DMS114 treated with DMSO at 0.1 percent for 48 hours (cell line): ENCODE data around the gene CABS1.

ENCODE experiments used
- DNase-seq: peaks from one replicate; lab custom pipeline; 2025; ENCODE audit not compliant: unreplicated experiment; lab: John Stamatoyannopoulos, UW

The CABS1 gene

DNA sequence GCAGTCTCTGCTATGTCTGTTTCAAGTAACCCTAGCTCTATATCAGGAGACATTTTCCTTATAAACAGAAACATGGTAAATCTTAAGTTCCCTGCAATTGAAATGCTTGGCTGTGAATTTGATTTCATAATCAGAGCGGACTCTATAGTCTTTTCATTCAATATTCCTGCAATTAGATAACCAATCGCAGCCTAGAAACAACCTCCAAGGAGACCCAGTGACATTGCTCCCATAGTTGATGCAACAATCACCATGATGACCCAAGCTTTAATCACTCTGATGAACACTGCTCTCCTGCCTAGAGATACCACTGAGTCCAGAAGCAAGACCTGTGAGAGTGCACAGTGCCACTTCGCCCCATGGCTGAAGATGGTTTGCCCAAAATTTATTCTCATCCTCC is at the start of gene CABS1:
Gene CABS1, plus strand, starts transcription at position 301 of the 400 bp plus-strand sequence. Its CDS starts 59 bp downstream, at position 360.
- DNase-seq: no peak

DNA sequence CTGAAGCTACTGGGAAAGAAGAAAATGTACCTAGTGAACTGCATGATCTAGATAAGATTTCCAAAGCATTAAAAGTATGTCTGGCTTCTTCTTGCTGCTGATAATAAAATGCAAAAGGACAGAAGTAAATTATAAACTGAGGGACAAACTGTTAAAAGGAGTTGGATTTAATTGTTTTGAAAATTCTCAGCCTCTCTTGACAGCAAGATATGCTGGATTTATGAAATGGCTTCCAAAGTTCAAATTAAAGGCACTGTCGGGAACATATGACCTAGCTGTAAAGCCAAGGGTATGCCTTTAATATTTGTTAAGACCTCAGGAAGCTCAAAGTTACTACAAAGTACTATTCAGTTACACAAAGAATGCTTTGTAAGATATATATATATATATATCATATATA is 46.1 kb upstream of the CABS1 start:
- no peak for DNase-seq

DNA sequence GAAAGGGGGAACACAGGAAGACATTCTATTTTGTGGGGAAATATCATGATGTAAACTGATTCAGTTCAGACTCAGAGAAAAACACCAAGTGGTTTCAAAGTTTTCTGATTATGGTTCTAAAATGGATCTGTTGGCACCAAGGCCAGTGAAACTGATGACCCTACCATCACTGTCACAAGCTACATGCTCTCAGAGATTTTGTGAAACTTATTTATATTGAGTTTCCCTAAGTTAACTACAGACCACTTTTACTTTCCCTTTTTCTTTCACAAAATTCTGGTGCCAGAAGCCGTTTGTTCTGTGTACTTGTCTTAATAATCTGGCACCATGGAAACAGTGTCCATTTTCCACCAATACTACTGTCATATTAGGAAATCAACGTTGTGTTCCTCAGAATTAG is 43.4 kb upstream of the CABS1 start:
- DNase-seq: no peak

DNA sequence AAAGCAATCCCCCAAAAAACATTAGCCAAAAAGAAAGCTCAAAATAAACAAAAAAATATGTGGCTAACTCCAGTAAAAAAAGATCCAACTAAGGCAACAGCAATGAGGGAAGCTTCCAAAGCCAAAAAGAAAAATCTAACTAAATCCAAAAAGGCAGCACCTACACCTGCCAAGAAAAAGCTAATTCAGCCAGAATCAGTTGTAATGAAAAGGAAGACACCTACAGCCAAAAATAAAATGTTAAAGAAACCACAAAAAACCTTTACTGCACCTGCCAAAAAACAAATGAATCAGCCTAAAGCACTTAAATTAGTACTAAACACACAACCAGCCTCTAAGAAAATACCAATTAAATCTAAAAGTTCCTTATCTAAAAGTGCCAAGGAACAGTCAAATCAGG is 37.2 kb upstream of the CABS1 start:
- DNase-seq: no peak

DNA sequence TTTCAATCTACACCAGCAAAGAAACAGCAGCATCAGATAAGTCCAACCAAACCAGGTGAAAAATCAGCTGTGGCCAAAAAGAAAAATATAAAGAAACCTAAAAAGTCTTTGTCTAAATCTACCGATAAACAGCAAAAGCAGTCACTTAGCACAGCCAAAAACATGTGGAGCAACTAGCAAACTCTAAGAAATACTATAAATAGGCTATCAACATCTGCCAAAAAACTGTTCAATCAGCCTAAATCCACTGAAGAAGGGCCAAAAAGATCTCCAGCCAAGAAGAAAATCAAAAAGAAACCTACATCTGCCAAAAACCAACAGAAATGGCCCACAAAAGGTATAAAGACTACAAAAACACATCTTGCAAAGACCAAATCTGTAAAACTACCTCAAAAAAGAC is 36.7 kb upstream of the CABS1 start:
- DNase-seq: no peak

DNA sequence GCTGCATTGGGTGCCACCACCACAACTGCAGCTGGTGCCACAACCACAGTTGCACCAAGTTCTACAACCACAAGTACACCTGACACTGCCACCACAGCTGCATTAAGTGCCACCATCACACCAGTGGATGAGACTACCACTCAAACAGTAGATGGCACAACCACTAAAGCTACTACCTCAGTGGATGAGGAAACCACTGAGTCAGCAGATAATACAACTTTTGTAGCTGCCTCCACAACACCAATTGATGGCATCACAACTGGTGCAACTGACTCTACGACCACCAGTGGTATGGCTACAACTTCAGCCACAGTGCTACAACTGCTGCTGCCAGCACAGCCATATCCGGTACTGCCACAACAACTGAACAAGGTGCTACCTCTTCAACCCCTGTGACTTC is 35.1 kb upstream of the CABS1 start:
- DNase-seq: no peak

DNA sequence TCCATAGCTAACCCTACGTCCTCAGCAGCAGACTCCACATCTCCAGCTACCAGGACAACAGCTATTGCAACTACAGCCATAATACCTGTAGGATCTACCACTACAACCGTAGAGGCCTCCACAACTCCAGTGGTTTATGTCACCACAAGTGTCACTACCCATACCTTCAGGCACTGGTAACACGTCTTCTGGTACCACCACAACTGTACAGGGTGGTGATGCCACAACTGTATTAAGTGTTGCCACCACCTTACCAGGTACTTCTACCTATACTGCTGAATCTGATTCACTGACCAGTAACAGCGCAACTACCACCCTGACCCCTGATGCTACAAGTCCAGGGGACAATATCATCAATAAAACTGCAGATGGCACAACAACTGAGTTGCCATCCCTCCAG is 34.6 kb upstream of the CABS1 start:
- no peak for DNase-seq

DNA sequence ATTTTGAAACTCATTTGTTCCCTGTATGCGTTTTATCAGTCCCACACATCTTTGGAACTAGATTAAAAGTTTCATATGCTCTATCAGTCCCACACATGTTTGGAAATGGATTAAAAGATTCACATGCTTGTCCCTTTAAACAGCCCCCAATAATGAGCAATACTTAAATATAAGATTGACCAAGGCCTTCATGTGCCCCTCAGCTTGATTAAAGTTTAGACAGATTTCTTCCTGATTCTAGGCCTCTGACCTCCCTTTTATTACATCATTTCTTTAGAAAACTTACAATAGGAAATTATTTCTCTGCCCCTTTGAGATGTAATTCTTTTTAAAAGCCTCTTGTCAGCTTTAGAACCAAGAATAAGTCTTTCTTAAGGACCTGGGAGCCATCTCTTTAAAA is 31.7 kb upstream of the CABS1 start:
- DNase-seq: no peak

DNA sequence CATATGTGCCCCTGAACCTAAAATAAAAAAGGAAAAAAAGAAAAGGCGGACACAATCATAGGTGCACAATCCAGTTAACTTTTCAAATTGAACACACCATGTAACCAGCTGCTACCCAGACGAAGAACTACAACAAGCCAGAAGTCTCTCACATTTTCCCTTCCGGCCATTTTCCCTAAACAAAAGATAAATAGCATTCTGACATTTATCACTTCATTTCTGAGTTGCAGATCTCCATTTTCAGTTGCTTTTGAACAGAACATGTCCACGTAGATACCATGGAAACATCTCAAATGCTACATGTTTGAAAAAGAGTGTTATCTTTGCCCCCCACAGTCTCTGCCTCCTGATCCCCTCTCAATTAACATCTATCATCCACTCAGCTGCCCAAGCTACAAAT is 29.2 kb upstream of the CABS1 start:
- no peak for DNase-seq

DNA sequence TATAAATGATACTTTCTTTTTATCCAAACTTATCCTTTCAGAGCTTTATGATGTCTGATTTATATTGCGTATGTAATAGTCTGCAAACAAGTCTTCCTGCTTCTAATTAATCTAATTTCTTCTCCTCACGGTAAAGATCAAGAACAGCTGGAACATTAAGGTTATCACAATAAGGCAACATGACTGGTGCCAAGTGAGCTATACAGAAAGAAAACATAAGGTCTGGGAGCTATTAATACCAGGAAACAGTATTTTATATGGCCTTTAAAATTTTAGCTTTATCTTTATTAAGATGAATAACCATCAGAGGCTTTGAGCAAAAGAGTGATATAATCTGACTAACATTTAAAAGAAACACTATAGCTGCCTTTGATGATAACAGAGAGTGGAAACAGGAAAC is 28.7 kb upstream of the CABS1 start:
- DNase-seq: no peak

DNA sequence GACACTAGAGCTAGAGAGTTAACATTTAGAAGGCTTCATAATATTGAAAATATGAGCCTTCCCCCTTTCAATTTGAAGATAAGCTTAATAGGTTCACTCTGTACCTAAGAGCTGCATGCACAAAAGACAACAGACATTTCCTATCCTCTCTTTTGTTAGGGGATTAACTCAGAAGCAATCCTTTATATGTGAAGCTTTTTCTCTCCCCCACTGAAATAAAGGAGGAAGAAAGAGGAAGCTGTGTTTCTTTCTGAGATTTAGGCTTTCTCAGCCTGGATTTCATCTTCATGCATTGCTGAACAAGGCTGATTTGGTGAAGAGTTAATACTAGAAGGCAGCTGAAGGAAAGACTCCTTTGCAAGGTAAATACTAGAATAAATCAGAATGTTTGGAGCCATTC is 21.0 kb upstream of the CABS1 start:
- DNase-seq: no peak

DNA sequence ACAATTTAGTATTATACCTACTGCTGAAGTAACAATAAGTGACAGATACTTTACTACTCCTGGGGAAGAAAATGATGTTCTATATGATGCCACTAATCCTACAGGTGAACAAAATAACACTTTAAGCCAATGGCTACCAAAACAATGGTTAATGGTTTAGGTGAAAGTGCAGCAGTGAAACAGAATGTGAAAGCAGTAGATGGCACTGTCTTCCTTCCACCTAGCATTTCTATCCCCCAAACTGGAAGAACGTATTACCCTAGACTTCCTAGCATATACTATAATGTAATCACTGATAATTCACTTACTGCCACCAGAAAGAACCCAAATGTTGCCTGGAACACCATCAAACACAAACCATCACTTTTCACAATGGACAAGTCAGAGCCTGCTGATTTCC is 18.9 kb upstream of the CABS1 start:
- DNase-seq: no peak

DNA sequence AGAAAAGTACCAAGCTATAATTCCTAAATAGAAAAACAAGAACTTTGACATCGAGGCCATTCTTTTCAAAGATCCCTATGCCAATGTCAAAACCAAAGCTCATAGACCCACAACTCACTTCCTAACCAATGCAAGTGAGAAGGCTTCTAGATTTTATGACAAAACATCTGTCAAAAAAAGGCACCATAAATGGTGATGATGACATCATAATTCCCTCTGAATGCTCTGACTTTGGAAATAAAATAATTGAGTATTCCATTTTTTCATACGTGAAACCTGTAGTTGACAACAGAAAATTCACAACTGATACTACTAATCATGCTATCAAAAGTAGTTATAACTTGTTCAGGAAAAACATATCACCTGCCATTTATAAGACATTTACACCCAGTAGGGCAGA is 8.7 kb upstream of the CABS1 start:
- no peak for DNase-seq

DNA sequence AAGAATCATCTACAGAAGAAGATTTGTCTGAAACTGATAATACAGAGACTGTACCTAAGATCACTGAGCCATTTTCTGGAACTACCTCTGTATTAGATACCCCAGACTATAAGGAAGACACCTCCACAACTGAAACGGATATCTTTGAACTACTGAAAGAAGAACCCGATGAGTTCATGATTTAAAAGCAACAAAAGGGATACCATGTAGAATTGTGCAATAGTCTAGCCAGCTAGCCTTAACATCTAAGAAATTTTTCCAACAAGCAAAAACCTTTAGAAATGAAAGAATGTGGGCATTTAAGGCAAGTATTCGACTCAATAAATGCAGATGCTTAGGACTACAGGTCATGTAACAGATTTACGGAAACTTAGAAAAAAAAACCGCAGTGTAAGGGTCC is 1.3 kb downstream of the CABS1 start:
- no peak for DNase-seq

DNA sequence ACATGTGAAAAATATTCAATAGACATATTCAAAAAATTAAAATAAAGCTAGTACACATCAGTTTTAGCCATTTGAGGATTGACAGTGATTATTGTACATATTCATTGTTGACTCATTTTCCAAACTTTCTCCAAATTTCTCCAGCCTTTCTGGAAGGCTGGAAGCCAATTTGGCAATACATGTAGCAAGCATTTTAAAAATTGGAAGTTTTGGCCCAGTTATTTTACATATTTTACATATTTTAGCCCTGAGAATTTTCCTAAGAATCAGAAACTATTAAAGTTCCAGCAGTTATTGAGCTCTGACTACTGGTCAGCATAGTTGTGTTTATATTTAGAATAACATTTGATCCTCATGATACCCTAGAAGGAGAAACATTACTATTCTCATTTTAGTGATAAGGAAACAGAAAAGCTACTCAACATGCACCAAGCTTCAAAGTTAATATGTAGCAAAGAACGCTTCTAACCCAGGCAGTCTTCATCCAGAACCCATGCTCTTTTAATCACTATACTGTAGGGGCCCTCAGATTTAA is 3.2 kb downstream of the CABS1 start:
- no peak for DNase-seq

DNA sequence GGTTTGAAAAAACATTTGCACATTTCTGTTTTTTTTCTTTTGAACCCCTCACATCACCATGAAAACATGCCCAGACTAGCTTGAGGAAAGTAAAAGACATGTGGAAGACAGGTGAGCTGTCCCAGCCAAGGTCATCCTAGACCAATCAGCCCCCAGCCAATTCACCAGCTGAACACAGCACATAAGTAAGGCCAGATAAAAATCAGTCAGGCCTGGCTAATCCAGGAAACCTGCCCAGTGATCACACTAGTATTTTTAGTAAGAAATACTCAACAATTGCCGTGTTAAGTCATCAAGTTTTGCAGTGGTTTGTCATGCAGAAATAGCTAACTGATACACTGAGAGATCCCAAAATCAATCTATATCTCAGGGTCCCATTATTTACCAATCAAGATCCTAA is 21.4 kb downstream of the CABS1 start:
- no peak for DNase-seq

DNA sequence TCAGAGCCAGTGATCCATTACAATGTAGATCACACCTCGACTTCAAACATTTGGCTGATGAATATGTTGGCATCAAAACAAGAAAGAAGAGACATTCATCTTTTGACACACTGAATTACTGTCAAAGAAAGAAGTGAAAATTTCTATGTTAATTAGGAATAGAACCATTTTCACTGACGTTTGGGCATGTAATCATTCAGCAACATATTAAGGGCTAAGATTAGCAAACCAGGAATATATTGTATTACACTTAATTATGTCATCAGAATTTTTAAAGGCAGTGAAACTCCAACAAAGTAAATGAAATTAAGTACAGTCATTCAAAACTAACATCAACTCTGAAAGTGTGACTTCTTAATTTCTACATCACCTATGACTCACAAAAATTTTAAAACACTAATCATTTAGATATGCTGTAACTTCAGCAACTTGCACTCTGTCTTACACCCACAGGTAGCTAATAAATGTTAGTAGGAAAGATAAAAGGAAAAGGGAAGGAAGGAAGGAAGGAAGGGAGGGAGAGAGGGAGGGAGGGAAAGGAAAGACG is 24.4 kb downstream of the CABS1 start:
- DNase-seq: no peak

DNA sequence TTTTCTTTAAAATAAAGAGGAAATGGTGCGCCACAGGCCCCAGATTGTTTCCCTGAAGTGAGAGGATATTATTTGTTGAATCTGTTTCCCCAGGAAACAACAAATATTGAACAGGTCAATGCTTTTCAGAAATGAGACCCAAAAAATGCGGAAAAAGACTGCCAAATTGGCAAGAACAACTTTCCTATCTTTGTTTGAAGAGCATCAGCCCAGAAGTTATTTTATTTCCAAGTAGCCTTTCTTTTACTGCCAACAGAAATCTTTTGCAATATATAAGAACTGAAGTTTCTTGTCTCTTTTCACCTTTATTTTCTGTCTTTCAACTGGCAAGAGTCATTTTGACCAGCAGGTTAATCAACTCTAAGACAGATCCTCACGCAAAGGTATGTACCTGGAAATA is 25.7 kb downstream of the CABS1 start, which contains the start of gene SMR3A:
Gene SMR3A, plus strand, starts transcription at position 301 of the 400 bp plus-strand sequence. CDS start 1,356 bp downstream, outside the sequence.
- no peak for DNase-seq

DNA sequence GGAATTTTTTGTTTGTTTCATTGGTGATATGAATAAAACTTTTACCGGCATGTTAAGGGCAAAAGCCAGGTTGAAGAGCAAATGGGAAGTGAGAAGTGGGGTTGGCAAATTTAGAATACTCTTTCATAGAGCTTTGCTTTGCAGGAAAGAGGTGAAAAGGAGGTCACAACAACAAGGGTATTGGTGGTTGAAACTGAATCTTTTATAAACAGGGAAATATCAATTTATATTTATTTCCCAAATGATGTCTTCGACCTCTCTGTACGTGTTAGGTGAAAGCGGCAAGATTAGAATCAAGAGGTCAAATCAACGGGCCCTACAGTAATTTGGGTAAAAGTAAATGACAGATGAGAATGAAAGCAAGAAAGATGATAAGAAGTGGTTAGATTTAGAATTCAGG is 29.2 kb downstream of the CABS1 start:
- DNase-seq: no peak

DNA sequence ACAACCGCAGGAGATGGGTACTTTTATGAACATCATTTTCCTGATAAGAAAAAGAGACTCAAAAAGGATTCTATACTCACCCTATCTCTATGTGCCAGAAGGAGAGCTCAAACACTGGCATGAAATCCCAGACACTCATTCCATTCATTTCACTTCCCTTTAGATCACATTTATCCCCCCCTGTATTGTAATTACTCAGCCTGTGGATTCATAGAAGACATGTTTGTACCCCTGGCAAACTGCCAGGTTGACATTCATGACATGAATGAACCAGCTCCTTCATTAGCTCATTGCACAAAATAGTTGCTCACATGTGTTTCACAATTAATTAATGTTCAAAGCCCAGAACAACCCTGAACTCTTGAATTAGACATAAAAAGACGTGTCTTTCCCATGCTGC is 30.7 kb downstream of the CABS1 start:
- DNase-seq: no peak

DNA sequence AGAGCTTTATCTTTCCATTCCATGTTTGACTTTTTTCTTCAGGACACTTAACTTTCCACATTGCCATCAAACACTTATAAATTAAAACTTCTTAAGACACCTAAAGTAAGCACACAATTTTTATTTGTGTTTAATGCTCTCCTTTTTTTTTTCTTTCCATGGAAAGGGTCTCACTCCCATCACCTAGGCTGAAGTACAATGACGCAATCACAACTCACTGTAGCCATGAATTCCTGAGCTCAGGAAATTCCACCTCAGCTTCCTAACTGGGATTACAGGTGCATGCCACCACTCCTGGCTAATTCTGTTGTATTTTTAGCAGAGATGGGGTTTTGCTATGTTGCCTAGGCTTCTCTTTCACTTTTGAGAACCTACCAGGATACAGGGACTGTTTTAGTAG is 33.0 kb downstream of the CABS1 start:
- no peak for DNase-seq

DNA sequence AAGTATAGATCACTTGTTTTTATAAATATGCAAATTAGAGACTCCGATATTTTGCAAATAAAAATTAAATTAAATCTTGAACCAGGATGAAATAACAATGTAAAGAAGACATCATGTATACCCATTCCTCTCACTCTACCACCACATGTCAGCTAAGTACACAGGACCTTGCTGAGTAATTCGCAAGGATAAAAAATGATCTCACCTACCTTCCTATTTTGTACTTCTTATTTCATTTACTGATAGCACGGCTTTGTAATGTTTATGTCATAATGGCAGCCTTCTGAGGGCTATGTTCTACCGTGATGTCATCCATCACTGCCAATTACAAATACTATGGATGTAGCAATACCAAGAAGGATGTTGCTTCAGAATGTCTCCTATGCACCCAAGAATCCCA is 37.2 kb downstream of the CABS1 start:
- DNase-seq: no peak

DNA sequence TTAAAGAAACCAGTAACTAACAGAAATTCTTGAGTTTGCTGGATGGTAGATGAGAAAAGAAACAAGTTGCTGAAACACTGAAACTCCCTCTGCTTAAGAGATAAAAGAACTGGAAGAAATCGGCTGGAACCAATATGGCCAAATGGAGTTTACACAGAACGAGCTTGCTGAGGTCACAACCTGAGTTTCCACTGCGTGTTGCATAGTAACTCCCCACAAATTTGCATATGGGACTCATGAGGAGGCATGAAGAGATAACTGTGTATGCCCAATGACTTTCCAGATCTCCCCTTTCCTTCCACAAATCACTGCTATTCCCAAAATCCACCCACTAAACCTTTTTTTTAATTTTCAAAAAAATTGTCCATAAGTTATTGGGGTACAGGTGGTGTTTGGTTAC is 38.0 kb downstream of the CABS1 start:
- DNase-seq: no peak
